Endothelial cell (in vitro differentiated cells): ENCODE data around the gene UBTD1. TPM values are rescaled to one million over a fixed set of nuclear protein-coding genes. Genes with fewer than 3 reads are reported as not detected.
"Not testable (repeated sequence)": the region's sequence is repeated elsewhere in the genome, so short reads cannot be mapped to it uniquely, and the experiment has no call there.

Experiments used
- DNase-seq: peaks from one replicate; pipeline ENCODE4 v3.0.0; 2021; ENCODE audit warnings: low spot score
- H3K27ac Mint-ChIP-seq: one replicate; pipeline ENCODE4 v1.8.0; 2021; ENCODE audit warnings: mixed read lengths, inconsistent platforms; ENCODE audit not compliant: unreplicated experiment
- H3K27me3 Mint-ChIP-seq: one replicate; pipeline ENCODE4 v1.8.0; 2021; ENCODE audit warnings: mild to moderate bottlenecking, moderate library complexity, mixed read lengths, inconsistent platforms; ENCODE audit not compliant: unreplicated experiment
- H3K36me3 Mint-ChIP-seq: one replicate; pipeline ENCODE4 v1.8.0; 2021; ENCODE audit warnings: mild to moderate bottlenecking, low read depth, mixed read lengths, inconsistent platforms; ENCODE audit not compliant: unreplicated experiment
- H3K4me1 Mint-ChIP-seq: one replicate; pipeline ENCODE4 v1.8.0; 2021; ENCODE audit warnings: mild to moderate bottlenecking, mixed read lengths, inconsistent platforms; ENCODE audit not compliant: unreplicated experiment
- H3K4me3 Mint-ChIP-seq: one replicate; pipeline ENCODE4 v1.8.0; 2021; ENCODE audit warnings: mild to moderate bottlenecking, mixed read lengths, inconsistent platforms; ENCODE audit not compliant: unreplicated experiment
- H3K9me3 Mint-ChIP-seq: one replicate; pipeline ENCODE4 v1.8.0; 2021; ENCODE audit warnings: mixed read lengths, inconsistent platforms; ENCODE audit not compliant: unreplicated experiment
- CTCF ChIP-seq: fragments of 200-600 bp; sonication (generic); IDR thresholded peaks from one replicate; pipeline ENCODE4 v1.5.0; 2021; ENCODE audit warnings: antibody characterized with exemption; ENCODE audit not compliant: unreplicated experiment
- total RNA-seq: library from RNA; stranded (reverse); fragmentation: NEBNext Ultra II Directional; extraction: Animal tissue kit (Norgen Biotek cat#: 25700); gene quantifications from one replicate; pipeline ENCODE4 v1.2.1, GENCODE V29; 2021; ENCODE audit not compliant: unreplicated experiment

UBTD1 gene
- total RNA-seq, 1 donor from 2014 or later, result 78.0 TPM

DNA sequence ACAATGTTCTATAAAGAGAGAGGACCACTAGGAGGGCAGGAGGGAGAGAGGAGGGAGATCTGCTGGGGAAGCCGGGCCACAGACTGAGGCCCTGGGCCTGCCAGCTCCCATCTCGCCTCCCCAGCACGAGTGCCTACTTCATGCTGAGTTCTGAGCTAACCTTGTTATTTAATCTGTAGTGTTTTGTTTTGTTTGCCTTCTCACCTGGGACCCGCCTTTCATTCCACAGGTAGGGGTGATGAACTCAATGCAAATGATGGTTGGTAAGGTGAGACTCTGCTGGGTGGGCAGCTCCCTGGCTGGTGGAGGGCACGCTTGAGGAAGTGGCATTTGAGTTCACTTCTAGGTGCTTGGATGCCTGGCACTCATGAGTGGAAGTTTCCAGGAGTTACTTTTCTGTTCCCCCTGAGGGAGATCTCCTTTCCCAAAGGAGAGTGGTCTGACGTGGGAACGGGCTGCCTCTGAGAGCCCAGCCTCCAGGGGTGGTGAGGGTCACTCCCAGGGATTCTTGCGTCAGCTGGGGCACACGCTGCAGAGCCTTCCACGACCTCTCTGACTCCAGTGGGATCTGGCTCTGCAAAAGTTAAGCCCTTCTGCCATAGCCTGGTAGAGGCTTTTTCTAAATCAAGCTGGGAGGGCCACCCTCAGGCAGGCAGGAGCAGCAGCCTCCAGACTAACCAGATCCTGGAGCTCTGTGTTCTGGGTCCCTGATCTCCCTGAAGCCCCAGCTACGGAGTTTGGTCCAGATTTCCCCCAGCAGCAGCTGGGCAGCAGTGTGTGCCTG, 22.4 kb downstream of the UBTD1 start:
- Mint-ChIP-seq H3K27ac (no peak overlapping the region), H3K4me1 (peaks cover 69% of the 10 kb centered on the region), H3K4me3 (no peak overlapping the region), H3K9me3 (no peaks in the 10 kb centered on the region), H3K27me3 (peaks cover 7% of the 10 kb centered on the region), H3K36me3 (peaks cover 11% of the 10 kb centered on the region)
- DNase-seq, result no peak
- TF ChIP-seq CTCF, result no peak

GRCh38 chr10:97522071-97522470, 23.3 kb downstream of the UBTD1 start:
- Mint-ChIP-seq H3K9me3 (no peaks in the 10 kb centered on the region), H3K27me3 (peaks cover 4% of the 10 kb centered on the region), H3K4me1 (peaks cover 64% of the 10 kb centered on the region), H3K4me3 (peak overlapping the region; percentile 6), H3K36me3 (peaks cover 15% of the 10 kb centered on the region), H3K27ac (peak overlapping the region; percentile 16)
- TF ChIP-seq CTCF, result no peak
- DNase-seq, result no peak

- Mint-ChIP-seq H3K4me1 (peaks cover 56% of the 10 kb centered on the region), H3K27ac (peak overlapping the region; percentile 42), H3K9me3 (no peaks in the 10 kb centered on the region), H3K4me3 (peak overlapping the region; percentile 79), H3K36me3 (peaks cover 15% of the 10 kb centered on the region), H3K27me3 (peaks cover 3% of the 10 kb centered on the region)
- no peak for DNase-seq
- no peak for TF ChIP-seq CTCF
Measured at GRCh38 chr10:97522937-97523336, 24.2 kb downstream of the UBTD1 start.

- no peak for TF ChIP-seq CTCF
- Mint-ChIP-seq H3K4me1 (peaks cover 41% of the 10 kb centered on the region), H3K4me3 (no peak overlapping the region), H3K9me3 (peaks cover 4% of the 10 kb centered on the region), H3K27ac (no peak overlapping the region), H3K36me3 (peaks cover 20% of the 10 kb centered on the region), H3K27me3 (peaks cover 3% of the 10 kb centered on the region)
- DNase-seq, result no peak
Measured at GRCh38 chr10:97525086-97525485, 26.4 kb downstream of the UBTD1 start.

GRCh38 chr10:97525683-97526110, 27.0 kb downstream of the UBTD1 start:
- peaks cover 3% of the 10 kb centered on the region for H3K27me3 Mint-ChIP-seq
- no peak for DNase-seq
- H3K4me3 Mint-ChIP-seq, result no peak overlapping the region
- H3K4me1 Mint-ChIP-seq, result peaks cover 35% of the 10 kb centered on the region
- peaks cover 4% of the 10 kb centered on the region for H3K9me3 Mint-ChIP-seq
- H3K36me3 Mint-ChIP-seq, result peaks cover 20% of the 10 kb centered on the region
- peak overlapping the region; percentile 33 for H3K27ac Mint-ChIP-seq
- TF ChIP-seq CTCF, result no peak

GRCh38 chr10:97528876-97529275, 30.2 kb downstream of the UBTD1 start:
- not testable (repeated sequence) for H3K27ac Mint-ChIP-seq, H3K9me3 Mint-ChIP-seq, H3K27me3 Mint-ChIP-seq, DNase-seq, H3K4me3 Mint-ChIP-seq
- peaks cover 21% of the 10 kb centered on the region for H3K4me1 Mint-ChIP-seq
- H3K36me3 Mint-ChIP-seq, result peaks cover 16% of the 10 kb centered on the region
